DMS114 treated with DMSO at 0.1 percent for 48 hours (cell line): Measurements from ENCODE around the gene LGI2.
"Not testable (repeated sequence)": the region's sequence is repeated elsewhere in the genome, so short reads cannot be mapped to it uniquely, and the experiment has no call there.

ENCODE experiments used
- DNase-seq: peaks from one replicate; lab custom pipeline; 2025; ENCODE audit not compliant: unreplicated experiment; lab: John Stamatoyannopoulos, UW

The LGI2 gene

GRCh38 chr4:25051534-25051933 is 20.8 kb upstream of the LGI2 start:
- DNase-seq: no peak

GRCh38 chr4:25050370-25051078 is 19.8 kb upstream of the LGI2 start:
- no peak for DNase-seq

- DNase-seq: no peak
These were observed 12.8 kb upstream of the LGI2 start for GRCh38 chr4:25043548-25043947.

- no peak for DNase-seq
These were observed 2.8 kb upstream of the LGI2 start for GRCh38 chr4:25033526-25033925.

GRCh38 chr4:25032126-25032525 is 1.4 kb upstream of the LGI2 start:
- DNase-seq: no peak

- no peak for DNase-seq
These were observed 403 bp upstream of the LGI2 start for GRCh38 chr4:25031077-25031621.

GRCh38 chr4:25029479-25030276 is 1.1 kb downstream of the LGI2 start:
- DNase-seq: no peak

GRCh38 chr4:25028851-25029250 is 1.9 kb downstream of the LGI2 start:
- DNase-seq: no peak

- DNase-seq: no peak
These were observed 8.0 kb downstream of the LGI2 start for GRCh38 chr4:25022766-25023165.

- DNase-seq: no peak
These were observed 9.5 kb downstream of the LGI2 start for GRCh38 chr4:25021216-25021615.

- no peak for DNase-seq
These were observed 10.5 kb downstream of the LGI2 start for GRCh38 chr4:25020236-25020635.

GRCh38 chr4:25019501-25019900 is 11.2 kb downstream of the LGI2 start:
- no peak for DNase-seq

GRCh38 chr4:25015012-25015411 is 15.7 kb downstream of the LGI2 start:
- DNase-seq: no peak

- not testable (repeated sequence) for DNase-seq
These were observed 16.1 kb downstream of the LGI2 start for GRCh38 chr4:25014662-25014983.

GRCh38 chr4:25013756-25014661 is 16.7 kb downstream of the LGI2 start:
- no peak for DNase-seq

- no peak for DNase-seq
These were observed 18.1 kb downstream of the LGI2 start for GRCh38 chr4:25012655-25013054.

- no peak for DNase-seq
These were observed 19.4 kb downstream of the LGI2 start for GRCh38 chr4:25011135-25011866.

- no peak for DNase-seq
These were observed 23.1 kb downstream of the LGI2 start for GRCh38 chr4:25007598-25007997.

GRCh38 chr4:25002681-25003080 is 28.1 kb downstream of the LGI2 start:
- no peak for DNase-seq

- no peak for DNase-seq
These were observed 29.2 kb downstream of the LGI2 start for GRCh38 chr4:25001509-25001908.

- DNase-seq: no peak
These were observed 30.1 kb downstream of the LGI2 start for GRCh38 chr4:25000639-25001038.
